H9 (cell line): ENCODE measurements around the gene MED28. TPM values are rescaled to one million over a fixed set of nuclear protein-coding genes. Genes with fewer than 3 reads are reported as not detected.

Experiments used
- DNase-seq: peaks from one replicate; pipeline ENCODE4 v3.0.0-alpha.2; 2017
- H2AFZ ChIP-seq: one replicate; pipeline ENCODE4 v1.6.1; 2013; ENCODE audit warnings: mild to moderate bottlenecking, low read length, control low read depth, moderate library complexity
- H2AK5ac ChIP-seq: 2 replicates; pipeline ENCODE4 v1.6.1; 2013; ENCODE audit warnings: low read length, control low read depth, mixed read lengths; ENCODE audit not compliant: insufficient read length
- H2BK120ac ChIP-seq: one replicate; pipeline ENCODE4 v1.6.1; 2013; ENCODE audit warnings: low read depth, mild to moderate bottlenecking, low read length, control low read depth, inconsistent platforms; ENCODE audit not compliant: poor library complexity, severe bottlenecking
- H2BK12ac ChIP-seq: 2 replicates; pipeline ENCODE4 v1.6.1; 2013; ENCODE audit warnings: low read length, control low read depth, mixed read lengths, low read depth; ENCODE audit not compliant: insufficient read length
- H2BK15ac ChIP-seq: 2 replicates; pipeline ENCODE4 v1.6.1; 2013; ENCODE audit warnings: low read depth, low read length, control low read depth
- H2BK20ac ChIP-seq: one replicate; pipeline ENCODE4 v1.6.1; 2013; ENCODE audit warnings: low read depth, mild to moderate bottlenecking, low read length, control low read depth, inconsistent platforms; ENCODE audit not compliant: poor library complexity, severe bottlenecking
- H2BK5ac ChIP-seq: 2 replicates; pipeline ENCODE4 v1.6.1; 2013; ENCODE audit warnings: low read length, control low read depth, mixed read lengths; ENCODE audit not compliant: insufficient read length
- H3K14ac ChIP-seq: 2 replicates; pipeline ENCODE4 v1.6.1; 2013; ENCODE audit warnings: low read length, control low read depth; ENCODE audit not compliant: insufficient read depth
- H3K18ac ChIP-seq: 2 replicates; pipeline ENCODE4 v1.6.1; 2013; ENCODE audit warnings: low read depth, mild to moderate bottlenecking, mixed read lengths, low read length, control low read depth; ENCODE audit not compliant: insufficient read length
- H3K23ac ChIP-seq: 2 replicates; pipeline ENCODE4 v1.6.1; 2013; ENCODE audit warnings: low read length, control low read depth, mixed read lengths, low read depth; ENCODE audit not compliant: insufficient read length
- H3K23me2 ChIP-seq: 2 replicates; pipeline ENCODE4 v1.6.1; 2013; ENCODE audit warnings: low read depth, mild to moderate bottlenecking, mixed read lengths, low read length, control low read depth; ENCODE audit not compliant: insufficient read length, poor library complexity, severe bottlenecking
- H3K27ac ChIP-seq: 2 replicates; pipeline ENCODE4 v1.5.1; 2013; ENCODE audit warnings: low read length, control low read depth, mixed read lengths, low read depth; ENCODE audit not compliant: insufficient read length
- H3K27me3 ChIP-seq: 2 replicates; pipeline ENCODE4 v1.6.1; 2013; ENCODE audit warnings: low read length, control low read depth, inconsistent platforms; ENCODE audit not compliant: insufficient read depth
- H3K4ac ChIP-seq: 2 replicates; pipeline ENCODE4 v1.6.1; 2013; ENCODE audit warnings: low read depth, mild to moderate bottlenecking, control low read depth, inconsistent platforms, low read length, moderate library complexity
- H3K4me1 ChIP-seq: 2 replicates; pipeline ENCODE4 v1.6.1; 2013; ENCODE audit warnings: low read length, control low read depth, inconsistent platforms; ENCODE audit not compliant: insufficient read depth
- H3K4me2 ChIP-seq: 2 replicates; pipeline ENCODE4 v1.6.1; 2013; ENCODE audit warnings: low read length, control low read depth, mixed read lengths; ENCODE audit not compliant: insufficient read length, insufficient read depth
- H3K56ac ChIP-seq: 2 replicates; pipeline ENCODE4 v1.6.1; 2013; ENCODE audit warnings: low read depth, mild to moderate bottlenecking, mixed read lengths, low read length, control low read depth; ENCODE audit not compliant: insufficient read length
- H3K79me1 ChIP-seq: 2 replicates; pipeline ENCODE4 v1.6.1; 2013; ENCODE audit warnings: low read depth, mild to moderate bottlenecking, moderate library complexity, low read length, control low read depth, inconsistent platforms; ENCODE audit not compliant: insufficient read depth, poor library complexity, severe bottlenecking
- H3K79me2 ChIP-seq: 2 replicates; pipeline ENCODE4 v1.6.1; 2013; ENCODE audit warnings: low read length, control low read depth, inconsistent platforms; ENCODE audit not compliant: insufficient read depth
- H3K9ac ChIP-seq: 2 replicates; pipeline ENCODE4 v1.6.1; 2013; ENCODE audit warnings: low read length, control low read depth, mixed read lengths; ENCODE audit not compliant: insufficient read length; ENCODE audit errors: extremely low read depth
- H3K9me3 ChIP-seq: one replicate; pipeline ENCODE4 v1.6.1; 2013; ENCODE audit warnings: low read depth, low read length, inconsistent platforms; ENCODE audit not compliant: control insufficient read depth
- H3T11ph ChIP-seq: one replicate; pipeline ENCODE4 v1.6.1; 2013; ENCODE audit warnings: mild to moderate bottlenecking, low read length, control low read depth, inconsistent platforms
- H4K20me1 ChIP-seq: one replicate; pipeline ENCODE4 v1.6.1; 2013; ENCODE audit not compliant: control insufficient read depth, insufficient read length, insufficient read depth
- H4K5ac ChIP-seq: 2 replicates; pipeline ENCODE4 v1.6.1; 2013; ENCODE audit warnings: low read depth, mild to moderate bottlenecking, mixed read lengths, low read length, control low read depth; ENCODE audit not compliant: insufficient read length
- H4K8ac ChIP-seq: replicated peaks from 2 replicates; pipeline ENCODE4 v1.6.1; 2013; ENCODE audit warnings: low read length, control low read depth, mixed read lengths, low read depth; ENCODE audit not compliant: insufficient read length
- H4K91ac ChIP-seq: 2 replicates; pipeline ENCODE4 v1.6.1; 2013; ENCODE audit warnings: low read depth, mild to moderate bottlenecking, moderate library complexity, mixed read lengths, low read length, control low read depth; ENCODE audit not compliant: insufficient read length
- H3K27ac Mint-ChIP-seq, 3 experiments: 2 replicates in 2 of 3; 3 replicates in 1 of 3; pipeline ENCODE4 v1.8.0; 2020 to 2021; ENCODE audit warnings: mixed read lengths in 3 of 3, mild to moderate bottlenecking in 1 of 3, moderate library complexity in 1 of 3
- H3K27me3 Mint-ChIP-seq: 2 replicates; pipeline ENCODE4 v1.8.0; 2021; ENCODE audit warnings: low read depth, mild to moderate bottlenecking, moderate library complexity, mixed read lengths
- H3K36me3 Mint-ChIP-seq, 3 experiments: 2 replicates in 2 of 3; 3 replicates in 1 of 3; pipeline ENCODE4 v1.8.0; 2020 to 2021; ENCODE audit warnings: low read depth in 3 of 3, mixed read lengths in 3 of 3; ENCODE audit not compliant: insufficient read depth in 1 of 3
- H3K4me1 Mint-ChIP-seq, 2 experiments: 2 replicates each; pipeline ENCODE4 v1.8.0; 2020; ENCODE audit warnings: mixed read lengths in 2 of 2
- H3K4me3 Mint-ChIP-seq, 2 experiments: 2 replicates in 1 of 2; 3 replicates in 1 of 2; pipeline ENCODE4 v1.8.0; 2020 to 2021; ENCODE audit warnings: mild to moderate bottlenecking in 2 of 2, mixed read lengths in 2 of 2, moderate library complexity in 1 of 2
- H3K9me3 Mint-ChIP-seq, 2 experiments: 2 replicates in 1 of 2; 3 replicates in 1 of 2; pipeline ENCODE4 v1.8.0; 2020; ENCODE audit warnings: mild to moderate bottlenecking in 2 of 2, mixed read lengths in 2 of 2, moderate library complexity in 1 of 2
- CTCF ChIP-seq: fragments of 200-600 bp; sonication (generic); conservative IDR thresholded peaks from 3 replicates; pipeline ENCODE4 v1.8.0; 2021; ENCODE audit warnings: antibody characterized with exemption, mild to moderate bottlenecking
- WGBS: extraction: QIAGEN DNeasy Blood & Tissue Kit; methylation state at CpG from one replicate; pipeline ENCODE4 v1.1.7; 2013; ENCODE audit warnings: missing lambda C conversion rate, low lambda C conversion rate, mixed read lengths; ENCODE audit not compliant: insufficient read length; ENCODE audit errors: extremely low coverage; 5-methylcytosine and 5-hydroxymethylcytosine counted together
- total RNA-seq: library from RNA; stranded (reverse); gene quantifications from 2 replicates; pipeline ENCODE4 v1.2.1, GENCODE V29; 2021

Gene MED28
- total RNA-seq, 1 experiment from 2014 or later, result 90.4 TPM

- Histone ChIP-seq H2BK20ac (no peak overlapping the region), H3K18ac (no peak overlapping the region), H3T11ph (no peak overlapping the region), H2BK15ac (no peak overlapping the region), H2BK5ac (no peak overlapping the region), H3K4me1 (no peaks in the 10 kb centered on the region; the same call in 1 of the 2 replicates), H3K9ac (no peak overlapping the region), H3K79me2 (no peaks in the 10 kb centered on the region), H3K27ac (no peak overlapping the region), H3K79me1 (no peaks in the 10 kb centered on the region), H3K9me3 (no peaks in the 10 kb centered on the region), H4K8ac (no peak overlapping the region), H3K14ac (no peak overlapping the region), H2BK12ac (no peak overlapping the region), H3K27me3 (no peaks in the 10 kb centered on the region), H3K56ac (no peak overlapping the region), H2AK5ac (no peak overlapping the region), H4K20me1 (no peaks in the 10 kb centered on the region), H4K5ac (no peak overlapping the region), H3K23me2 (no peaks in the 10 kb centered on the region), H3K4ac (no peak overlapping the region), H3K4me2 (no peak overlapping the region), H4K91ac (no peak overlapping the region), H3K23ac (no peak overlapping the region), H2BK120ac (no peak overlapping the region), H2AFZ (no peak overlapping the region)
- TF ChIP-seq CTCF, result no peak
- no CpG with 5 or more reads among the region's 1 CpG for WGBS
- Mint-ChIP-seq H3K9me3 (0 out of 5 replicates have a peak, but pooled peaks cover 0 to 2% of the 10 kb centered on the region in 2 experiments), H3K27ac (no peak overlapping the region), H3K27me3 (no peaks in the 10 kb centered on the region; the same call in none of the 2 replicates), H3K4me3 (no peak overlapping the region), H3K4me1 (peaks cover 5% of the 10 kb centered on the region in 2 experiments; a peak in 3 of 4 replicates), H3K36me3 (no peaks in the 10 kb centered on the region; a peak in 1 of 7 replicates)
- DNase-seq, result no peak
Measured at GRCh38 chr4:17665346-17665745, 50.9 kb downstream of the MED28 start.
